ENCODE measurements around the gene ANKRD11. TPM values are rescaled to one million over a fixed set of nuclear protein-coding genes. Genes with fewer than 3 reads are reported as not detected.

Gene ANKRD11
- total and polyA plus RNA-seq, 2 donors (not counting 3 experiments of a cell fraction or from before 2014, with no cell fraction given) = 55.8 to 191 TPM

DNA sequence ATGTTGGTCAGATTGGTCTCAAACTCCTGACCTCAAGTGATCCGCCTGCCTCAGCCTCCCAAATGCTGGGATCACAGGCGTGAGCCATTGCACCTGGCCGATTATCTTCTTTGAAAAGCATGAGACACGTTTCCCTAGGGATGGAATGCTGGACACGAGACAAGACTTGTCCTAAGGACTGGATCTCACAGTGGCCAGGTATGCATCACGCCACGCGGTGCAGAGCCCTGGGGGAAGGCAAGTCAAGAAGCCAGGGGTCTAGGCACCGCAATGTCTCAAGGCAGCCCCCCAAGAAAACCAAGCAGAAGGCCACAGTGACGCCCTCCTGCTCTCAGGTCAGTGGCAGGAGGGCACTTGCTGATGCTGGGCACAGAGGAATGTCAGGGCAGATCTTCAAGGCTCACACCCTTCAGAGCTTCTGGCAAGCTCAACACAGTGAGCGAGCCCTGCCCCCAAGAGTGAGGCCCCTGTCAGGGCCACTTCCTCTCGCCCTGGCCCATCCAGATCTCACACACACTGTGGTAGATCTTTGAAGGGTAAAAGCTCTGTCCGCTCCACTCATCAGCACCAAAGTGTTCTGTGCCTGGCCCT is 138.2 kb downstream of the ANKRD11 start:
- Histone ChIP-seq H3K9me1 (replicated peaks; ENCODE audit: control insufficient read depth, extremely low read depth, insufficient read depth, low read length) (no peaks in the 10 kb centered on the region), H3K79me2 (ENCODE audit: control insufficient read depth, insufficient read depth, low read length) (peaks cover 98% of the 10 kb centered on the region), H3K4me3 (replicated peaks in 1 of 3; ENCODE audit: insufficient read depth in 1 of 3, low read depth in 1 of 3, low read length in 3 of 3) (no peak overlapping the region), H3K9me3 (replicated peaks; ENCODE audit: control insufficient read depth, insufficient read depth, low read length) (no peaks in the 10 kb centered on the region), H3K9ac (replicated peaks; ENCODE audit: extremely low read depth, insufficient read depth, low read length) (no peak overlapping the region), H3K27me3 (ENCODE audit: control insufficient read depth in 2 of 2, insufficient read depth in 2 of 2, low read length in 2 of 2) (no peaks in the 10 kb centered on the region), H3K4me1 (ENCODE audit: control insufficient read depth, extremely low read depth, insufficient read depth, low read length) (no peaks in the 10 kb centered on the region), H3K27ac (ENCODE audit: insufficient read depth, low read depth, low read length) (no peak overlapping the region), H2AFZ (ENCODE audit: low read depth, low read length) (no peak overlapping the region), H4K20me1 (replicated peaks; ENCODE audit: control insufficient read depth, extremely low read depth, insufficient read depth, low read length) (peaks cover 5% of the 10 kb centered on the region), H3K36me3 (ENCODE audit: control insufficient read depth in 2 of 2, extremely low read depth in 1 of 2, insufficient read depth in 2 of 2, low read length in 2 of 2) (peaks cover 0 to 3% of the 10 kb centered on the region in 2 experiments), H3K4me2 (ENCODE audit: insufficient read depth, low read length) (no peak overlapping the region)
- no peak for TF ChIP-seq POLR2A (IDR thresholded peaks at IDR 0.05; ENCODE audit: low read depth, low read length)
- no peak for TF ChIP-seq JUN (IDR thresholded peaks at IDR 0.05; ENCODE audit: borderline replicate concordance, insufficient read depth, insufficient read length, low read depth)
- intact Hi-C loops (cut with micrococcal nuclease) (no loop called here), dilution Hi-C loops (cut with MboI; ENCODE audit: extremely low pct_ligation_motif_present, low sequenced_read_pairs) (no loop called here)
- ChIA-PET POLR2A (no interaction called here), CTCF (no interaction called here)
- no peak for FAIRE-seq
- BruUV-seq (replicated peaks) = no TSS peak
- no peak for DNase-seq (ENCODE audit: low read depth, low spot score)

DNA sequence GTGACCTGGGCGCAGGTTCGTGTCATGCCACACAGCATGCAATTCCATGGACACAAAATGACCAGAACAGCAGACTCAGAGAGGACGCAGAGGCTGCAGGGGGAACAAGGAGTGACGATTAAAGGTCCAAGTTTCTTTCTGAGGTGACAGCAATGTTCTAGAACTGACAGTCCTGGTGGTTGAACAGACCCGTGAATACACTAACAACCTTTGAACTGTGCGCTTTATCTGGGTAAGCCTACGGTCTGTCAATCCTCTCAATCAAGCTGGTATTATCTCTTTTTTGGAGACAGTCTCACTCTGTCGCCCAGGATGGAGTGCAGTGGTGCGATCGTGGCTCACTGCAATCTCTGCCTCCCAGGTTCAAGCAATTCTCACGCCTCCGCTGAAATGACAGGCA is 138.7 kb downstream of the ANKRD11 start:
- H2AFZ ChIP-seq (ENCODE audit: low read depth, low read length) = no peak overlapping the region
- peaks cover 5% of the 10 kb centered on the region for H4K20me1 ChIP-seq (replicated peaks; ENCODE audit: control insufficient read depth, extremely low read depth, insufficient read depth, low read length)
- CTCF ChIA-PET = interaction anchor here (1.0 kb wide), 1 partner anchor 31 kb away, joined by 3 read pairs; no protein-coding TSS in a partner anchor
- no peak overlapping the region for H3K4me3 ChIP-seq (replicated peaks in 1 of 3; ENCODE audit: insufficient read depth in 1 of 3, low read depth in 1 of 3, low read length in 3 of 3)
- H3K4me2 ChIP-seq (ENCODE audit: insufficient read depth, low read length) = no peak overlapping the region
- intact Hi-C loops (cut with micrococcal nuclease) (no loop called here), dilution Hi-C loops (cut with MboI; ENCODE audit: extremely low pct_ligation_motif_present, low sequenced_read_pairs) (no loop called here)
- BruUV-seq (replicated peaks) = no TSS peak
- H3K9me1 ChIP-seq (replicated peaks; ENCODE audit: control insufficient read depth, extremely low read depth, insufficient read depth, low read length) = no peaks in the 10 kb centered on the region
- DNase-seq (ENCODE audit: low read depth, low spot score) (no peak), FAIRE-seq (no peak)
- H3K9ac ChIP-seq (replicated peaks; ENCODE audit: extremely low read depth, insufficient read depth, low read length) = no peak overlapping the region
- no peaks in the 10 kb centered on the region for H3K27me3 ChIP-seq (ENCODE audit: control insufficient read depth in 2 of 2, insufficient read depth in 2 of 2, low read length in 2 of 2)
- no peaks in the 10 kb centered on the region for H3K9me3 ChIP-seq (replicated peaks; ENCODE audit: control insufficient read depth, insufficient read depth, low read length)
- TF ChIP-seq EZH2 (IDR thresholded peaks at IDR 0.05; ENCODE audit: borderline replicate concordance, low read depth, low read length, severe bottlenecking) (no peak), POLR2AphosphoS5 (IDR thresholded peaks at IDR 0.05; ENCODE audit: insufficient read depth, low read depth, low read length) (no peak), MAX (IDR thresholded peaks at IDR 0.05; ENCODE audit: insufficient read depth, insufficient read length) (no peak), JUN (IDR thresholded peaks at IDR 0.05; ENCODE audit: borderline replicate concordance, insufficient read depth, insufficient read length, low read depth) (no peak), FOS (IDR thresholded peaks at IDR 0.05; ENCODE audit: borderline replicate concordance, insufficient read depth, low read length) (no peak)
- no peaks in the 10 kb centered on the region for H3K4me1 ChIP-seq (ENCODE audit: control insufficient read depth, extremely low read depth, insufficient read depth, low read length)
- POLR2A ChIA-PET = no interaction called here
- peaks cover 0 to 3% of the 10 kb centered on the region in 2 experiments for H3K36me3 ChIP-seq (ENCODE audit: control insufficient read depth in 2 of 2, extremely low read depth in 1 of 2, insufficient read depth in 2 of 2, low read length in 2 of 2)
- H3K79me2 ChIP-seq (ENCODE audit: control insufficient read depth, insufficient read depth, low read length) = peaks cover 98% of the 10 kb centered on the region
- no peak overlapping the region for H3K27ac ChIP-seq (ENCODE audit: insufficient read depth, low read depth, low read length)
